ENCODE results near the gene ARID1B.

The ARID1B gene

GRCh38 chr6:156741287-156742073 is 35.7 kb upstream of the ARID1B start:
- TF ChIP-seq, protein P1, sequence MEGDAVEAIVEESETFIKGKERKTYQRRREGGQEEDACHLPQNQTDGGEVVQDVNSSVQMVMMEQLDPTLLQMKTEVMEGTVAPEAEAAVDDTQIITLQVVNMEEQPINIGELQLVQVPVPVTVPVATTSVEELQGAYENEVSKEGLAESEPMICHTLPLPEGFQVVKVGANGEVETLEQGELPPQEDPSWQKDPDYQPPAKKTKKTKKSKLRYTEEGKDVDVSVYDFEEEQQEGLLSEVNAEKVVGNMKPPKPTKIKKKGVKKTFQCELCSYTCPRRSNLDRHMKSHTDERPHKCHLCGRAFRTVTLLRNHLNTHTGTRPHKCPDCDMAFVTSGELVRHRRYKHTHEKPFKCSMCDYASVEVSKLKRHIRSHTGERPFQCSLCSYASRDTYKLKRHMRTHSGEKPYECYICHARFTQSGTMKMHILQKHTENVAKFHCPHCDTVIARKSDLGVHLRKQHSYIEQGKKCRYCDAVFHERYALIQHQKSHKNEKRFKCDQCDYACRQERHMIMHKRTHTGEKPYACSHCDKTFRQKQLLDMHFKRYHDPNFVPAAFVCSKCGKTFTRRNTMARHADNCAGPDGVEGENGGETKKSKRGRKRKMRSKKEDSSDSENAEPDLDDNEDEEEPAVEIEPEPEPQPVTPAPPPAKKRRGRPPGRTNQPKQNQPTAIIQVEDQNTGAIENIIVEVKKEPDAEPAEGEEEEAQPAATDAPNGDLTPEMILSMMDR (IDR thresholded peaks at IDR 0.05; ENCODE audit: borderline replicate concordance, extremely low read depth, low read length, poor library complexity, severe bottlenecking) = no peak
- TF ChIP-seq EZH2 (IDR thresholded peaks at IDR 0.05; ENCODE audit: borderline replicate concordance, low read depth, low read length, severe bottlenecking) = no peak
- H3K9ac ChIP-seq (ENCODE audit: low read depth, low read length) = no peak overlapping the region

DNA sequence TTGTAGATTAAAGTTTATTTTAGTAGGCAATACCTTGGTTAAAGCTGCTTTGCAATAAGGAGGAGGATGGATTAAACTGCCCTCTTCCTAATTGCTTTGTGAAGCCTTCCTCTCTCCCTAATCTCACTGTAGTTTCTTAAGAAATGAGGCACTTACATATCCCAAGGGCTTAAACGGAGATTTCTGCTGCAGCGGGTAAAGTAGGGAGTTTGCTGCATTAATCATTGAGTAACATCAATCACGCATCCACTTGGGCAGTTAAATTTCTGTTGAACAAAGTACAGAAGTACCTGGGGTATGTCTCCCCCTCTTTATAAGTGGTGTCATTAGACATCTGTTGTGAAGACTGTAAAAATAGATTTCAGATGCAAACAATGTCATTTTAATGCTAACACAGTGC is 29.5 kb upstream of the ARID1B start:
- no peak overlapping the region for H3K27ac ChIP-seq (ENCODE audit: low read length)
- H4K20me1 ChIP-seq (ENCODE audit: insufficient read depth, low read length) = no peaks in the 10 kb centered on the region
- H3K9ac ChIP-seq (ENCODE audit: low read depth, low read length) = no peak overlapping the region
- ATAC-seq (ENCODE audit: insufficient read depth, low read depth) = no peak
- no peak overlapping the region for H2AFZ ChIP-seq (ENCODE audit: low read depth, low read length)
- no peak overlapping the region for H3K4me3 ChIP-seq (ENCODE audit: low read depth in 1 of 2, low read length in 2 of 2)
- H3K36me3 ChIP-seq (ENCODE audit: insufficient read depth, low read length) = no peaks in the 10 kb centered on the region
- no peaks in the 10 kb centered on the region for H3K79me2 ChIP-seq (ENCODE audit: insufficient read depth, low read length)
- no peaks in the 10 kb centered on the region for H3K4me1 ChIP-seq (ENCODE audit: insufficient read depth, low read length)
- DNase-seq = no peak
- peaks cover 8% of the 10 kb centered on the region for H3K27me3 ChIP-seq (ENCODE audit: insufficient read depth, low read length, poor library complexity)
- no peak overlapping the region for H3K4me2 ChIP-seq (ENCODE audit: insufficient read depth, low read length)
- TF ChIP-seq, protein P1 (IDR thresholded peaks at IDR 0.05; ENCODE audit: borderline replicate concordance, extremely low read depth, low read length, poor library complexity, severe bottlenecking) = no peak
- TF ChIP-seq EZH2 (IDR thresholded peaks at IDR 0.05; ENCODE audit: borderline replicate concordance, low read depth, low read length, severe bottlenecking) = no peak
- H3K9me3 ChIP-seq (ENCODE audit: insufficient read depth, low read length, severe bottlenecking) = no peaks in the 10 kb centered on the region

More at GRCh38 chr6:156741287-156742073, 35.7 kb upstream of the ARID1B start:
- Histone ChIP-seq H3K4me3 (ENCODE audit: low read depth in 1 of 2, low read length in 2 of 2) (no peak overlapping the region), H3K27me3 (ENCODE audit: insufficient read depth, low read length, poor library complexity) (no peaks in the 10 kb centered on the region), H3K36me3 (ENCODE audit: insufficient read depth, low read length) (no peaks in the 10 kb centered on the region), H3K27ac (ENCODE audit: low read length) (no peak overlapping the region), H4K20me1 (ENCODE audit: insufficient read depth, low read length) (no peaks in the 10 kb centered on the region), H2AFZ (ENCODE audit: low read depth, low read length) (no peak overlapping the region), H3K9me3 (ENCODE audit: insufficient read depth, low read length, severe bottlenecking) (peaks cover 2% of the 10 kb centered on the region), H3K4me2 (ENCODE audit: insufficient read depth, low read length) (no peak overlapping the region), H3K4me1 (ENCODE audit: insufficient read depth, low read length) (no peaks in the 10 kb centered on the region), H3K79me2 (ENCODE audit: insufficient read depth, low read length) (no peaks in the 10 kb centered on the region)
- ATAC-seq (ENCODE audit: insufficient read depth, low read depth) = no peak
- DNase-seq = no peak

DNA sequence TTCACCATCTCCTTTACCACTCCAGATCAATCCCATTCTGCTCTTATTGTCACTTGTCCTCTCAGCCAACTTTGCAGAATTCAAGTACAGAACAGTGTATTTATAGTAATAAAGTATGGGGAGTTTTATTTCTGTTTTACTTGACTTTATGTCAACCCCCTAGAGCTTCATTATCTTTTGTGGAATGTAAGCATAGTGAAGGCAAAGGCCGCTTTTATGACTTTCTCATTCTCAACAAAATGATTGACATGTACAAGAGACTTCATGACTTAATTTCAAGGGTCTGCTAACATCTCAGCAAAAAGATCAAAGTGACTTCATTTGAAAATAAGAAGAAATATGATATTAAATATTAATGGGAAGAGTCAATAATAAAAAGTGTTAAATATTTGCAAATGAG is 28.7 kb upstream of the ARID1B start:
- H3K9ac ChIP-seq (ENCODE audit: low read depth, low read length) = no peak overlapping the region
- no peaks in the 10 kb centered on the region for H3K36me3 ChIP-seq (ENCODE audit: insufficient read depth, low read length)

More for the DNA sequence above, 28.7 kb upstream of the ARID1B start:
- H3K27me3 ChIP-seq (ENCODE audit: insufficient read depth, low read length, poor library complexity) = peaks cover 8% of the 10 kb centered on the region
- ATAC-seq (ENCODE audit: insufficient read depth, low read depth) (no peak), DNase-seq (no peak)
- no peak overlapping the region for H3K4me3 ChIP-seq (ENCODE audit: low read depth in 1 of 2, low read length in 2 of 2)
- no peak overlapping the region for H3K4me2 ChIP-seq (ENCODE audit: insufficient read depth, low read length)
- H3K79me2 ChIP-seq (ENCODE audit: insufficient read depth, low read length) = no peaks in the 10 kb centered on the region
- no peaks in the 10 kb centered on the region for H3K4me1 ChIP-seq (ENCODE audit: insufficient read depth, low read length)
- H4K20me1 ChIP-seq (ENCODE audit: insufficient read depth, low read length) = no peaks in the 10 kb centered on the region
- H2AFZ ChIP-seq (ENCODE audit: low read depth, low read length) = no peak overlapping the region
- no peaks in the 10 kb centered on the region for H3K9me3 ChIP-seq (ENCODE audit: insufficient read depth, low read length, severe bottlenecking)
- H3K27ac ChIP-seq (ENCODE audit: low read length) = no peak overlapping the region
- TF ChIP-seq, protein P1 (IDR thresholded peaks at IDR 0.05; ENCODE audit: borderline replicate concordance, extremely low read depth, low read length, poor library complexity, severe bottlenecking) = no peak
- no peak for TF ChIP-seq EZH2 (IDR thresholded peaks at IDR 0.05; ENCODE audit: borderline replicate concordance, low read depth, low read length, severe bottlenecking)

All from DND-41 (cell line).